Smooth muscle cell of the brain vasculature (primary cell): ENCODE results near the gene INPP5B.
"Not testable (repeated sequence)": the region's sequence is repeated elsewhere in the genome, so short reads cannot be mapped to it uniquely, and the experiment has no call there.

Experiments used
- DNase-seq: peaks from one replicate; pipeline ENCODE4 v3.0.0-alpha.2; 2012; ENCODE audit warnings: low read depth, low spot score

Gene INPP5B

GRCh38 chr1:37948166-37948565 lies 1.3 kb upstream of the INPP5B start:
- DNase-seq, result no peak

- DNase-seq, result no peak
Observed at GRCh38 chr1:37947364-37947763, 511 bp upstream of the INPP5B start.

- DNase-seq, result peak; percentile 51
Observed at GRCh38 chr1:37945743-37946702, 830 bp downstream of the INPP5B start.

- no peak for DNase-seq
Observed at GRCh38 chr1:37945251-37945650, 1.6 kb downstream of the INPP5B start.

- no peak for DNase-seq
Observed at GRCh38 chr1:37944816-37945215, 2.0 kb downstream of the INPP5B start.

- no peak for DNase-seq
Observed at GRCh38 chr1:37944086-37944763, 2.6 kb downstream of the INPP5B start.

GRCh38 chr1:37940299-37940947 lies 6.4 kb downstream of the INPP5B start:
- DNase-seq, result no peak

GRCh38 chr1:37936760-37937159 lies 10.1 kb downstream of the INPP5B start:
- not testable (repeated sequence) for DNase-seq

- no peak for DNase-seq
Observed at GRCh38 chr1:37932759-37933158, 14.1 kb downstream of the INPP5B start.

- DNase-seq, result peak; percentile 89
Observed at GRCh38 chr1:37931361-37932158, 15.3 kb downstream of the INPP5B start.

- no peak for DNase-seq
Observed at GRCh38 chr1:37931102-37931360, 15.8 kb downstream of the INPP5B start.

- no peak for DNase-seq
Observed at GRCh38 chr1:37930246-37931101, 16.4 kb downstream of the INPP5B start.

- DNase-seq, result no peak
Observed at GRCh38 chr1:37926038-37926924, 20.6 kb downstream of the INPP5B start.

GRCh38 chr1:37925316-37925715 lies 21.5 kb downstream of the INPP5B start:
- DNase-seq, result no peak

GRCh38 chr1:37923551-37923889 lies 23.3 kb downstream of the INPP5B start:
- no peak for DNase-seq

- no peak for DNase-seq
Observed at GRCh38 chr1:37922767-37923550, 23.9 kb downstream of the INPP5B start.

GRCh38 chr1:37919277-37919676 lies 27.6 kb downstream of the INPP5B start:
- no peak for DNase-seq

GRCh38 chr1:37915476-37916093 lies 31.3 kb downstream of the INPP5B start:
- no peak for DNase-seq
